H9 (cell line): Measurements from ENCODE around the gene ADCY4. TPM values are rescaled to one million over a fixed set of nuclear protein-coding genes. Genes with fewer than 3 reads are reported as not detected.

Source experiments
- DNase-seq: peaks from one replicate; pipeline ENCODE4 v3.0.0-alpha.2; 2017
- H2AFZ ChIP-seq: one replicate; pipeline ENCODE4 v1.6.1; 2013; ENCODE audit warnings: mild to moderate bottlenecking, low read length, control low read depth, moderate library complexity
- H2AK5ac ChIP-seq: 2 replicates; pipeline ENCODE4 v1.6.1; 2013; ENCODE audit warnings: low read length, control low read depth, mixed read lengths; ENCODE audit not compliant: insufficient read length
- H2BK120ac ChIP-seq: one replicate; pipeline ENCODE4 v1.6.1; 2013; ENCODE audit warnings: low read depth, mild to moderate bottlenecking, low read length, control low read depth, inconsistent platforms; ENCODE audit not compliant: poor library complexity, severe bottlenecking
- H2BK12ac ChIP-seq: 2 replicates; pipeline ENCODE4 v1.6.1; 2013; ENCODE audit warnings: low read length, control low read depth, mixed read lengths, low read depth; ENCODE audit not compliant: insufficient read length
- H2BK15ac ChIP-seq: 2 replicates; pipeline ENCODE4 v1.6.1; 2013; ENCODE audit warnings: low read depth, low read length, control low read depth
- H2BK20ac ChIP-seq: one replicate; pipeline ENCODE4 v1.6.1; 2013; ENCODE audit warnings: low read depth, mild to moderate bottlenecking, low read length, control low read depth, inconsistent platforms; ENCODE audit not compliant: poor library complexity, severe bottlenecking
- H2BK5ac ChIP-seq: 2 replicates; pipeline ENCODE4 v1.6.1; 2013; ENCODE audit warnings: low read length, control low read depth, mixed read lengths; ENCODE audit not compliant: insufficient read length
- H3K14ac ChIP-seq: 2 replicates; pipeline ENCODE4 v1.6.1; 2013; ENCODE audit warnings: low read length, control low read depth; ENCODE audit not compliant: insufficient read depth
- H3K18ac ChIP-seq: 2 replicates; pipeline ENCODE4 v1.6.1; 2013; ENCODE audit warnings: low read depth, mild to moderate bottlenecking, mixed read lengths, low read length, control low read depth; ENCODE audit not compliant: insufficient read length
- H3K23ac ChIP-seq: 2 replicates; pipeline ENCODE4 v1.6.1; 2013; ENCODE audit warnings: low read length, control low read depth, mixed read lengths, low read depth; ENCODE audit not compliant: insufficient read length
- H3K23me2 ChIP-seq: 2 replicates; pipeline ENCODE4 v1.6.1; 2013; ENCODE audit warnings: low read depth, mild to moderate bottlenecking, mixed read lengths, low read length, control low read depth; ENCODE audit not compliant: insufficient read length, poor library complexity, severe bottlenecking
- H3K27ac ChIP-seq: 2 replicates; pipeline ENCODE4 v1.5.1; 2013; ENCODE audit warnings: low read length, control low read depth, mixed read lengths, low read depth; ENCODE audit not compliant: insufficient read length
- H3K27me3 ChIP-seq: 2 replicates; pipeline ENCODE4 v1.6.1; 2013; ENCODE audit warnings: low read length, control low read depth, inconsistent platforms; ENCODE audit not compliant: insufficient read depth
- H3K4ac ChIP-seq: 2 replicates; pipeline ENCODE4 v1.6.1; 2013; ENCODE audit warnings: low read depth, mild to moderate bottlenecking, control low read depth, inconsistent platforms, low read length, moderate library complexity
- H3K4me1 ChIP-seq: 2 replicates; pipeline ENCODE4 v1.6.1; 2013; ENCODE audit warnings: low read length, control low read depth, inconsistent platforms; ENCODE audit not compliant: insufficient read depth
- H3K4me2 ChIP-seq: 2 replicates; pipeline ENCODE4 v1.6.1; 2013; ENCODE audit warnings: low read length, control low read depth, mixed read lengths; ENCODE audit not compliant: insufficient read length, insufficient read depth
- H3K56ac ChIP-seq: 2 replicates; pipeline ENCODE4 v1.6.1; 2013; ENCODE audit warnings: low read depth, mild to moderate bottlenecking, mixed read lengths, low read length, control low read depth; ENCODE audit not compliant: insufficient read length
- H3K79me1 ChIP-seq: 2 replicates; pipeline ENCODE4 v1.6.1; 2013; ENCODE audit warnings: low read depth, mild to moderate bottlenecking, moderate library complexity, low read length, control low read depth, inconsistent platforms; ENCODE audit not compliant: insufficient read depth, poor library complexity, severe bottlenecking
- H3K79me2 ChIP-seq: 2 replicates; pipeline ENCODE4 v1.6.1; 2013; ENCODE audit warnings: low read length, control low read depth, inconsistent platforms; ENCODE audit not compliant: insufficient read depth
- H3K9ac ChIP-seq: 2 replicates; pipeline ENCODE4 v1.6.1; 2013; ENCODE audit warnings: low read length, control low read depth, mixed read lengths; ENCODE audit not compliant: insufficient read length; ENCODE audit errors: extremely low read depth
- H3K9me3 ChIP-seq: one replicate; pipeline ENCODE4 v1.6.1; 2013; ENCODE audit warnings: low read depth, low read length, inconsistent platforms; ENCODE audit not compliant: control insufficient read depth
- H3T11ph ChIP-seq: one replicate; pipeline ENCODE4 v1.6.1; 2013; ENCODE audit warnings: mild to moderate bottlenecking, low read length, control low read depth, inconsistent platforms
- H4K20me1 ChIP-seq: one replicate; pipeline ENCODE4 v1.6.1; 2013; ENCODE audit not compliant: control insufficient read depth, insufficient read length, insufficient read depth
- H4K5ac ChIP-seq: 2 replicates; pipeline ENCODE4 v1.6.1; 2013; ENCODE audit warnings: low read depth, mild to moderate bottlenecking, mixed read lengths, low read length, control low read depth; ENCODE audit not compliant: insufficient read length
- H4K8ac ChIP-seq: replicated peaks from 2 replicates; pipeline ENCODE4 v1.6.1; 2013; ENCODE audit warnings: low read length, control low read depth, mixed read lengths, low read depth; ENCODE audit not compliant: insufficient read length
- H4K91ac ChIP-seq: 2 replicates; pipeline ENCODE4 v1.6.1; 2013; ENCODE audit warnings: low read depth, mild to moderate bottlenecking, moderate library complexity, mixed read lengths, low read length, control low read depth; ENCODE audit not compliant: insufficient read length
- H3K27ac Mint-ChIP-seq, 3 experiments: 2 replicates in 2 of 3; 3 replicates in 1 of 3; pipeline ENCODE4 v1.8.0; 2020 to 2021; ENCODE audit warnings: mixed read lengths in 3 of 3, mild to moderate bottlenecking in 1 of 3, moderate library complexity in 1 of 3
- H3K27me3 Mint-ChIP-seq: 2 replicates; pipeline ENCODE4 v1.8.0; 2021; ENCODE audit warnings: low read depth, mild to moderate bottlenecking, moderate library complexity, mixed read lengths
- H3K36me3 Mint-ChIP-seq, 3 experiments: 2 replicates in 2 of 3; 3 replicates in 1 of 3; pipeline ENCODE4 v1.8.0; 2020 to 2021; ENCODE audit warnings: low read depth in 3 of 3, mixed read lengths in 3 of 3; ENCODE audit not compliant: insufficient read depth in 1 of 3
- H3K4me1 Mint-ChIP-seq, 2 experiments: 2 replicates each; pipeline ENCODE4 v1.8.0; 2020; ENCODE audit warnings: mixed read lengths in 2 of 2
- H3K4me3 Mint-ChIP-seq, 2 experiments: 2 replicates in 1 of 2; 3 replicates in 1 of 2; pipeline ENCODE4 v1.8.0; 2020 to 2021; ENCODE audit warnings: mild to moderate bottlenecking in 2 of 2, mixed read lengths in 2 of 2, moderate library complexity in 1 of 2
- H3K9me3 Mint-ChIP-seq, 2 experiments: 2 replicates in 1 of 2; 3 replicates in 1 of 2; pipeline ENCODE4 v1.8.0; 2020; ENCODE audit warnings: mild to moderate bottlenecking in 2 of 2, mixed read lengths in 2 of 2, moderate library complexity in 1 of 2
- CTCF ChIP-seq: fragments of 200-600 bp; sonication (generic); conservative IDR thresholded peaks from 3 replicates; pipeline ENCODE4 v1.8.0; 2021; ENCODE audit warnings: antibody characterized with exemption, mild to moderate bottlenecking
- WGBS: extraction: QIAGEN DNeasy Blood & Tissue Kit; methylation state at CpG from one replicate; pipeline ENCODE4 v1.1.7; 2013; ENCODE audit warnings: missing lambda C conversion rate, low lambda C conversion rate, mixed read lengths; ENCODE audit not compliant: insufficient read length; ENCODE audit errors: extremely low coverage; 5-methylcytosine and 5-hydroxymethylcytosine counted together
- total RNA-seq: library from RNA; stranded (reverse); gene quantifications from 2 replicates; pipeline ENCODE4 v1.2.1, GENCODE V29; 2021

ADCY4 gene
- total RNA-seq, 1 experiment from 2014 or later = 0.09 TPM

GRCh38 chr14:24365600-24366412 is 30.9 kb upstream of the ADCY4 start:
- Histone ChIP-seq H4K8ac (no peak overlapping the region), H2AK5ac (no peak overlapping the region), H3K56ac (no peak overlapping the region), H3K18ac (no peak overlapping the region), H3K27me3 (no peaks in the 10 kb centered on the region; the same call in 1 of the 2 replicates), H3K79me1 (no peaks in the 10 kb centered on the region), H2BK12ac (no peak overlapping the region), H2BK15ac (no peak overlapping the region), H3K23me2 (peaks cover 19% of the 10 kb centered on the region), H3K4ac (no peak overlapping the region), H3T11ph (no peak overlapping the region), H2BK120ac (no peak overlapping the region), H3K4me1 (no peaks in the 10 kb centered on the region; the same call in 1 of the 2 replicates), H3K9me3 (no peaks in the 10 kb centered on the region), H3K9ac (no peak overlapping the region), H3K4me2 (peak overlapping the region; percentile 69), H3K27ac (no peak overlapping the region), H2BK20ac (no peak overlapping the region), H3K14ac (no peak overlapping the region), H4K91ac (no peak overlapping the region), H2AFZ (no peak overlapping the region), H3K79me2 (no peaks in the 10 kb centered on the region), H3K23ac (no peak overlapping the region), H2BK5ac (no peak overlapping the region), H4K5ac (no peak overlapping the region), H4K20me1 (no peaks in the 10 kb centered on the region)
- Mint-ChIP-seq H3K27me3 (peaks cover 39% of the 10 kb centered on the region), H3K27ac (peak overlapping the region in 2 of 3 experiments; percentile 14 to 66; a peak in 2 of 7 replicates), H3K4me1 (peaks cover 16 to 17% of the 10 kb centered on the region in 2 experiments), H3K9me3 (no peaks in the 10 kb centered on the region), H3K36me3 (no peaks in the 10 kb centered on the region), H3K4me3 (peak overlapping the region; percentile 77 to 93)
- DNase-seq = peak; percentile 92
- no CpG with 5 or more reads among the region's 28 CpGs for WGBS
- TF ChIP-seq CTCF = peak; percentile 95
